AG09309 (cell line): ENCODE data around the gene ALKBH6.

ENCODE experiments used
- DNase-seq: peaks from one replicate; pipeline ENCODE4 v3.0.0-alpha.2; 2010; ENCODE audit warnings: low read depth
- H3K4me3 ChIP-seq: 2 replicates; pipeline ENCODE4 v1.5.1; 2011; ENCODE audit warnings: mild to moderate bottlenecking, low read depth, low read length, moderate library complexity; ENCODE audit not compliant: control insufficient read depth
- CTCF ChIP-seq: IDR thresholded peaks from 2 replicates; pipeline ENCODE4 v1.5.1; 2011; ENCODE audit warnings: mild to moderate bottlenecking, low read depth, low read length, inconsistent platforms; ENCODE audit not compliant: insufficient read depth, control insufficient read depth; ENCODE audit errors: missing control alignments

Gene ALKBH6

DNA sequence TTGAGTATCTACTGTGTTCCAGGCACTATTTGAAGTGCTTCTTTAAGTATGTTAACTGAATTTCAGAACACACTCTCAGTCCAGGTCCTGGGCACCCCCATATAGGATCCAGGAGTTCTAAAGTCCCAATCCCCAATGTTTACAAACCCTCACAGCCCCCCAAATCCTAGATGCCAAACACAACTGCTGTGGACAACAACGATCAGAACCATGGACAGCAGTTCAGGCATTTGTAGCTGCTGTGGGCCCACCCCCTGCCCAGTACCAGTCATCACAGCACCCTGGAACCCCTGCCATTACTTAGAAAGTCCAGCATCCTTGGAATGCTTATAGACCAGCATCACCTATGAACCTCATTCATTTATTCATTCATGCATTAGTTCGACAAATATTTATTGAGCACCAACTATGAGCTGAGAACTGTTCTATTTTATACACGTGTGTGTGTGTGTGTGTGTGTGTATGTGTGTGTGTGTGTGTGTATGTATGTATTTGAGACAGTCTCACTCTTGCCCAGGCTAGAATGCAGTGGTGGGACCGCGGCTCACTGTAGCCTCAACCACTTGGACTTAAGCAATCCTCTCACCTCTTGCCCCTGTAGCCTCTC is 38.3 kb downstream of the ALKBH6 start:
- no peak for DNase-seq
- H3K4me3 ChIP-seq: no peak overlapping the region

GRCh38 chr19:35973487-35973886 is 40.5 kb downstream of the ALKBH6 start:
- H3K4me3 ChIP-seq: no peak overlapping the region
- TF ChIP-seq CTCF: no peak

More for the DNA sequence above, 38.3 kb downstream of the ALKBH6 start:
- TF ChIP-seq CTCF: no peak

DNA sequence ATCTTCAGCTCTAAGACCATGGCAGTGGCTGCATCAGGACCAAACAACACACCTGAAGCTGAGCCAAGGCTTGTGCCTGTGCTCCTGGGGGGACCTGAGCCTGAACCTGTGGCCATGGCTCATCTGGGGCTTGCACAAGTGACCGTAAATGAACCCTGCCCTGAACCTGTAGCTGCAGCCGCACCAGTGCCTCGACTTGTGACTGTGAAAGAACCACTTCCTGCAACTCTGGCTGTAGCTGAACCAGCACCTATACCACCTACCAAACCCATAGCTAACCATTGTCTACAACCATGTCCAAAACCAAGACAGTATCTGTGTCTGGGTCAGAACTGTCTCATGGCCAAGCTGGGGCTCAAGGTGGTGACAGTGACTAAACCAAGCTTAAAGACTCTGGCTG is 47.2 kb downstream of the ALKBH6 start:
- TF ChIP-seq CTCF: no peak
- no peak for DNase-seq
- no peak overlapping the region for H3K4me3 ChIP-seq

More at GRCh38 chr19:35973487-35973886, 40.5 kb downstream of the ALKBH6 start:
- no peak for DNase-seq

DNA sequence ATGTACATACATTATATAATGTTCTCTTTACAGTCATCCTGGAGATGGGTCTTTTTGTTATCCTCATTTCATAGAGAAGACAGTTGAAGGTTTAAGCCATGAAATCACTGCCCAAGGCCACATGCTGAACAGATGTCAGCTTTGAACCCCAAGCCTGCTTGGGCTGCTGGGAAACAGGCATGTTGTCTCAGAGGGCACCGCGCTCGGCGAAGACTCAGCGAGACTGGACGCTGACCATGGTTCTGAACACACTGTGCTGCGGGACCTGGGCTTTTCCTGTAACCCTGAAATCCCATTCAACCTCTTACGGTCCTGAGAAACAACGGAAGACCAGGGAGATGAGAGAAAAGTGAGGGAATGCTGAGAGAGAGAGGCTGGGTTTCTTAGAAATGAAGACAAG is 50.5 kb downstream of the ALKBH6 start:
- H3K4me3 ChIP-seq: no peak overlapping the region
- no peak for TF ChIP-seq CTCF
- DNase-seq: no peak

DNA sequence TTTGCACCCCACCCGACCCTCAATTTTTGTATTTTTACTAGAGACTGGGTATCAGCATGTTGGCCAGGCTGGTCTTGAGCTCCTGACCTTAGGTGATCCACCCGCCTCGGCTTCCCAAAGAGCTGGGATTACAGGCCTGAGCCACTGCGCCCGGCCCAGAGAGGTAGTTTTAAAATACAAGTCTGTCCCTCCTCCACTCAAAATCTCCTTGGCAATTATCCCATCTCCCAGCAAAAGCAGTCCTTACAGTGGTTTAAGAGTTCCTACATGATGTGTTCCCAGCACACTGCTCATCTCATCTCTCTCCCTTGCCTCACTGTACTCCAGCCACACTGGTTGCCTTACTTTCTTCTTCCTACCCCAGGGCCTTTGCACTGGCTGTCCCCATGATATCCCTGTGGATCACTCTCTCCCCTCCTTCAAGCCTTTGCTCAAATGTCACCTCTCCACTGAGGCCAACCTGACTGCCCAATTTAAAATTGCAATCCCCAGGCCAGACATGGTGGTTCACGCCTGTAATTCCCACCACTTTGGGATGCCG is 53.5 kb downstream of the ALKBH6 start:
- no peak for DNase-seq
- H3K4me3 ChIP-seq: no peak overlapping the region
- TF ChIP-seq CTCF: no peak

- DNase-seq: no peak
- TF ChIP-seq CTCF: no peak
- no peak overlapping the region for H3K4me3 ChIP-seq
Measured at GRCh38 chr19:35959968-35960320, 54.1 kb downstream of the ALKBH6 start.
